HG03469 (cell line): ENCODE measurements around the gene INCENP.
"Not testable (repeated sequence)": the region's sequence is repeated elsewhere in the genome, so short reads cannot be mapped to it uniquely, and the experiment has no call there.

Experiments
- ATAC-seq: cut with Tn5 transposase; IDR thresholded peaks from one replicate; pipeline ENCODE4 v1.9.1; 2021; ENCODE audit warnings: mild to moderate bottlenecking, moderate library complexity, moderate number of reproducible peaks; ENCODE audit not compliant: unreplicated experiment

Gene INCENP

GRCh38 chr11:62123669-62124185 lies at the start of gene INCENP:
INCENP (plus strand) TSS chr11:62124011; CDS start chr11:62128162, 4,151 bp downstream.
- ATAC-seq = peak; percentile 80

DNA sequence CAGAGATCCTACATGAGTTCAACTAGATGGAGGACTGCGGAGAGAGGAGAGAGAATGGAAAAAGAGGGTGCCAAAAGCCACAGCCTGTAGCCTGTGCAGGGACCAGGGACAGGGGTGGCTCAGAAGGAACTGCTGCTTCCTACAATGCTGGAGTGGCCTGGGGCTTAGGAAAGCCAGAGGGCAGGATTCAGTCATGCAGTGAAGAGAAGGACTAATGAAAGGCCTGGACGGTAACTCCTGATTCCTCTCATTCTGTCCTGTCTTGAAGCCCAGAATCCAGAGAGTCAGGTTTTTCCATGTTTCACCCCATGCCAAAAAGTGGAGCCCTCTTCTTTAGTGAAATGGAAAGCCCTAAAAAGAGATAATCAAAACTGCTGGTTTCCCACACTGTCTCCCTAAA lies 48.4 kb upstream of the INCENP start:
- ATAC-seq = no peak

- no peak for ATAC-seq
These were observed 46.7 kb upstream of the INCENP start for GRCh38 chr11:62077132-62077531.

DNA sequence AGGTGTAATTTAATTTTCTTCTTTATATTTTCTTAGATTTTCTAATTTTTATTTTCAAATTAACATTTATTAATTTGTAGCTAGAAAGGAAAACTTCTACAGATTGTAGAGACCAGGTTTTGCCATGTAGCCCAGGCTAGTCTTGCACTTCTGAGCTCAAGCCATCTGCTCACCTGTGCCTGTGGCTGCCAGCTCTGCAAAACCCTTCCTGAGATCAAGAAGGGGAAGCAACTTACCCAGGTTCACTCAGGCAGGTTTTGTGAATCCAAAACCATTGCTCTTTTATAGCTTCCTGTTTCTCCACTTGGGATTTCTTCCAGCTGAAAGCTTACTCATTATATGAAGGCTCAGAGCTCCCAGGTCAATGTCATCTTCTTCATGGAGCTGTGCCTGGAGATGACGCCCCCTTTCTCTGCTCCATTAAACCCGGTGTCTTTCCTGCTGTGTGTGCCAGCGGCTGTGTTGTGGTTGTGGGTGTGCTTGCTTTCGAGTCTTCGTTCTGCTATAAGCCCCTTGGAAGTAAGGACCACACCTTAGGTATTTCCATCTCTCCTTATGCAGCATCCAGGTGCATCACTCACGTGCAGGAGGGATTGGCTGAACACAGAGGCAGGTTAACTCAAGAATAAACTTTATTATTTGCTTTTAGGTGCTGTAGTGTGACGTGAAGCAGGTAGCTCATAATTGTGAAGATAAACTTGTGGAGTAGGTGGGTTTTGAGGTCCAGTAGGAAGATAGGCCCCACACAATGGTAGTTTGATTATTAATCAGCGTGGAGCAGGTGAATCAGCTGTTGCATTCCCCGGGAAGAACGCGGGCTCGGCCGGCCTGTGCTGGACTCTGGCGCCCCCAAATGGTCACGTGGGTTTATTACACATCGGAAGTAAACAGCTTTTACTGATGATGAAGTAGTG lies 42.2 kb upstream of the INCENP start:
- ATAC-seq = no peak

DNA sequence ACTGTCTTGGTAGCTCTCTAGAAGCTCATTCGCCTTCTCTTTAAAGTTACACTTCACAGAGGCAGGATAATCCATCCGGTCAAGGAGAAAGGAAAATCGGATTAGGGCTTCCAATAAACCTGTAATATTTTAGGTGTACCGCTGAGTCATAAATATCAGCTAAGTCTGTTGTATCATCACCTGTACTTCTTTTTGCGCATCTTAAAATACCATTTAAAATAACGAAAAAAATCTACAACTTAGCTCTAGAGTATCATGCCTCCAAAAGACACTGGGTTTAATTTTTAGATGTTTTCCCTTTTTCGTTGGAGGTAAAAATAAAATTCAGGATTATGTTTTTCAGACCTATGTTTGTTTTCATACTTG lies 41.5 kb upstream of the INCENP start:
- ATAC-seq = no peak

DNA sequence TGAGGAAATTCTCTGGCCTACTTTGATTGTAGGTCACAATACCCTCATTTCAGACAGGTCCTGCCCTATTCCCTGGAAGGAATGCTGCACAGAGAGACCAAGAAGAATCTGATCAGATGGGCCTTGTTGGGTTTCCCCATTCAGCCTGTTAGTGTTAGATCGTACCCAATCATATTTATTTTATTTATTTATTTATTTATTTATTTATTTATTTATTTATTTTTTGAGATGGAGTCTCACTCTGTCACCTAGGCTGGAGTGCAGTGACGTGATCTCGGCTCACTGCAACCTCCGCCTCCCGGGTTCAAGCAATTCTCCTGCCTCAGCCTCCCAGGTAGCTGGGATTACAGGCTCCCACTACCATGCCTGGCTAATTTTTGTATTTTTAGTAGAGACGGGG lies 39.0 kb upstream of the INCENP start:
- ATAC-seq = not testable (repeated sequence)

GRCh38 chr11:62087694-62088093 lies 36.1 kb upstream of the INCENP start:
- no peak for ATAC-seq

DNA sequence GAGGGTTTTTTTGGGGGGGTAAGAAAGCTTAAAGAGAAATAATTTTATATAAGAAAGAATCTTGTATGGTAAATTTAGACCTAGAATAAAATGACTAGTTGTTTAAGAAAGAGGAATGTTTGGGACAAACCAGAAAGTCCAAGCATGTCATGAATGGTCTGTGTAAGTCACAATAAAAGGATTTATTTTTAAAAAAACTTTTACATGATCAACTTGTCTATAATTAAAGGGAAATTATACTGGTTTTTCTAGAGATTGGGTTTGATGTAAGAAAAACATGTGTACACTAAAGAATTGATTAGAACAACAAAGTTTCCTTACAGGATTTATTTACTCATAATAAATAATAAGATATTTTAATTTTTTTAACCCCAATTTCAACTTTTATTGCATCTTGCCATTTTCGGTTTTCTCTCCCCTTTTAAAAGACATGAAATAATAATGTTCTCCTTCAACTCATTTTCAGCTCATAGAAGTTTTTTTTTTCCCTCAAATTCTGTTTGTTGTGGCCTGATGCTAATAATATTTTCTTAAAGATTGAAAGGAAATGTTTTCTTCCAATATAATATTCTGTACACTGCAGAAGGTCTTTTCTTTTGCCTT lies 35.4 kb upstream of the INCENP start:
- ATAC-seq = no peak

GRCh38 chr11:62103141-62103540 lies 20.7 kb upstream of the INCENP start:
- no peak for ATAC-seq

- no peak for ATAC-seq
These were observed 19.8 kb upstream of the INCENP start for GRCh38 chr11:62103986-62104385.

- ATAC-seq = no peak
These were observed 18.8 kb upstream of the INCENP start for GRCh38 chr11:62104816-62105653.

DNA sequence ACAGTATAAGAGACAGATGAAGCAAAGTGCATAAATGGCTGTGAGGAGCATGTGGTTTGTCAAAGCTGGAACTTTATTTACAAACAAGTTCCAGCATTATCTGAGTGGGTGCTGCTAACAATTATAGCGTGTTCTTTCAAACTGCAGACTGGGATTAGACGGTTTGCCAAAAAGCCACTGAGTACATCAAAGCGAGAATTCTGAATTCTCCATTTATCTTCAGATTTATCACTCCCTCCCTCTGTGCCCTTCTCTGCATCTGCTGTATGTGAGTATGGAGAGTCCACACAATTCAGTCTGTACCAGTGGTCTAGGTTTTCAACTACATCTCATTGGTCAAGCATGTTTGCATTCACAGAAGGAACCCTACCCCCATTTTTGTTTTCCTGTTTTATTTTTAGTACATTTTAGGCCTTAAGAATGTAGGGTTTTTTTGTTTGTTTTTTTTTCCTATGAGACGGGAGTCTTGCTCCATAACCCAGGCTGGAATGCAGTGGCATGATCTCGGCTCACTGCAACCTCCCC lies 18.1 kb upstream of the INCENP start:
- no peak for ATAC-seq

GRCh38 chr11:62108017-62108750 lies 15.6 kb upstream of the INCENP start:
- ATAC-seq = no peak

DNA sequence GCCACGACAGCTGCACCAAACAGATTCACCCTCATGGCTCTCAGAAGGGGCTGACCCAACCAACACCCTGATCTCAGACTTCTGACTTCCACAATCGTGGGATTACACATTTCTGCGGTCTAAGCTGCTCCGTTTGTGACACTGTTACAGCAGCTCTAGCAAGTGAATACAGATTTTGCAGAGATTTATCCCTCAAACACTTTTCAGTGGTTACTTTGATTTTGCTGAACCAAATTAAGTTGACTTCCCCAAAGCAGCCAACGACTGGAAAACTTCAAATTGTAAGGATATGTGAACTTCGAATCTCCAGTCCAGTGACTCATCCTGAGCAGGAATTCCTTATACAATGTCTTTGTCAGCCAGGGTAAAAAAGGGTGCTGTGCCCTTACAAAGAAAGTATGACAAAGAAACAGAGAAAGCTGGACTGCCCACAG lies 14.8 kb upstream of the INCENP start:
- no peak for ATAC-seq

GRCh38 chr11:62115085-62115694 lies 8.6 kb upstream of the INCENP start:
- ATAC-seq = no peak

DNA sequence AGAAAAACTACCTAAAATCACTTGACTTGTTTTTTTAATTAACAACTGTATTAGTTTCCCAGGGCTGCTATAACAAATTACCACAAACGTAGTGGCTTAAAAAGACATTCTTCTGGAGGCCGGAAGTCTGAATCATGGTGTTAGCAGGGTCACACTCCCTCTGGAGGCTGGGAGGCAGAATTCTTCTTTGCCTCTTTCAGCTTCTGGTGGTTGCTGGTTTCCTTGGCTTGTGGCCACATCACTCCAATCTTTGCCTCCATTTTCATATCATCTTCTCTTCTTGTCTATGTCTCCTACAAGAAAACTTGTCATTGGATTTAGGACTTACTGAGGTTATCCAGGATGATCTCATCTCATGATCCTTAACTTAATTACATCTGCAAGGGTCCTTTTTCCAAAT lies 7.4 kb upstream of the INCENP start:
- ATAC-seq = no peak

- no peak for ATAC-seq
These were observed 4.2 kb upstream of the INCENP start for GRCh38 chr11:62119569-62119968.

GRCh38 chr11:62120001-62120400 lies 3.8 kb upstream of the INCENP start:
- ATAC-seq = no peak

DNA sequence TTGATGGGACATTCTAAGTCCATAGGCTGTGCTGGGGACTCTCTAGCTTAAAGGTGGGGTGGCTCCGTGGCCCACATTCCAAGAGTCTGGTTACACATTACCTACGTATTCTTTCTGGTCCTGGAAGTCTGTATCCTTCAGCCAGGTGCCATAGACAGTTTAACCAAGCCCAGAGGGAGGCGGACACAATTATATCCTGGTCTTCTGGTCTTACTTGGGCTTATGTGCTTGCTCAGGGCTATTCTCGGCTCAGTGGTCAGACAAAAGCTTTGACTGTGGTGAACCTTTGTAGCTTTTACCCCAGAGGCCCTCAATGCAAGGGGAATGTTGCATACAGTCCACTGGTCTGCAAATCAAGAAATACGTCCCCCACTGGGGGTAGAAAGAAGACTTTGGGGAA lies 3.4 kb upstream of the INCENP start:
- ATAC-seq = no peak

- no peak for ATAC-seq
These were observed 1.7 kb upstream of the INCENP start for GRCh38 chr11:62122076-62122475.
